HG03575 (cell line): ENCODE measurements around the gene ZFYVE19.

Experiments
- ATAC-seq: cut with Tn5 transposase; IDR thresholded peaks from one replicate; pipeline ENCODE4 v1.9.1; 2021; ENCODE audit not compliant: unreplicated experiment, insufficient number of reproducible peaks, low FRiP score; ENCODE audit errors: extremely low read depth

Gene ZFYVE19

DNA sequence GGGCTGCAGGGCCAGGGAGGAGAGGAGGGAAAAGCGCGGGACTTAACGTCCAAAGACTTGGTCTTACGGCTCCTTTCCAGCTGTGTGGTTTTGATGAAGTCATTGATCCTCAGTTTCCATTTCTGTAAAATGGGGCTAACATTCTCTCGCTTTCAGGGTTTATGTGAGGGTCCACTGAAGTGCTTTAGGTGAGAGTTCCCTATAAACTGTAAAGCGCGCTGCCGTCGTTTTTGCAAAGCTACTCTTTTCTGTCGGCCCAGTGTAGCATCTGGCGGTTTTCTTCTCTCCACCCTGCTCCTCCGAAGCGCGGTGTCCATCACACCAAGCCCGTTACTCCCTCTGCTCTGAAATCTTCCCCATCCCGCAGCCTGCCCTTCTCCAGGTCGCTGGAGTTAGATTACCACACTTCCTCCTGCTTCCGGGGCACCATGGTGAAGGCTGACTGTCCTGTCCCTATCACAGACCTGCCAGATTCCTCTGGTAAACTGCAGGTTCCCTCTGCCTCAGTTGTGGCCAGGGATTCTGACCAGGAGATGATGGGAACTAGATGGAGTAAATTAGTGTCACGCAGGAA, 1.1 kb downstream of the ZFYVE19 start:
- ATAC-seq: no peak

DNA sequence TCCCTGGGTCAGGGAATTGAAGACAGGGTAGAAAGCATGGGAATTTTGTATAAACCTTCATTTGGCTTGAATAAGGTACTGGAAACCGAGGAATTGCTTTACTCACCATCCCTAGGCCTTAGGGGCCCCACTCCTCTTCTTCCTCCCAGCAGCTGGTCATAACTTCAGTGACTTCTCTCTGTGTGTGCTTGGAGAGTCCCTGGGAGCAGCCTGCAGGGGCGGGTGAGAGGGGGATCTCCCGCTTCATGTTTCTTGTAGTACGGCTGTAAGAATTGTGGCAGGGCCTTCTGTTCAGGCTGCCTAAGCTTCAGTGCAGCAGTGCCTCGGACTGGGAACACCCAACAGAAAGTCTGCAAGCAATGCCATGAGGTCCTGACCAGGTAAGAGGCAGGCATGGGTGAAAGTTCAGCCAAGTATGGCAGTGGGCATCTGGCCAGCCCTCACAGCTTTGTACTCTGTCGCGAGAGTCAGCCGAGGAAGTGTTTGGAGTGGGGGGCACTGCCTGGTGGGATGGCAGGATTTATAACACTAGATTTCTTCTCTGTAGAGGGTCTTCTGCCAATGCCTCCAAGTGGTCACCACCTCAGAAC, 2.1 kb downstream of the ZFYVE19 start:
- ATAC-seq: no peak

DNA sequence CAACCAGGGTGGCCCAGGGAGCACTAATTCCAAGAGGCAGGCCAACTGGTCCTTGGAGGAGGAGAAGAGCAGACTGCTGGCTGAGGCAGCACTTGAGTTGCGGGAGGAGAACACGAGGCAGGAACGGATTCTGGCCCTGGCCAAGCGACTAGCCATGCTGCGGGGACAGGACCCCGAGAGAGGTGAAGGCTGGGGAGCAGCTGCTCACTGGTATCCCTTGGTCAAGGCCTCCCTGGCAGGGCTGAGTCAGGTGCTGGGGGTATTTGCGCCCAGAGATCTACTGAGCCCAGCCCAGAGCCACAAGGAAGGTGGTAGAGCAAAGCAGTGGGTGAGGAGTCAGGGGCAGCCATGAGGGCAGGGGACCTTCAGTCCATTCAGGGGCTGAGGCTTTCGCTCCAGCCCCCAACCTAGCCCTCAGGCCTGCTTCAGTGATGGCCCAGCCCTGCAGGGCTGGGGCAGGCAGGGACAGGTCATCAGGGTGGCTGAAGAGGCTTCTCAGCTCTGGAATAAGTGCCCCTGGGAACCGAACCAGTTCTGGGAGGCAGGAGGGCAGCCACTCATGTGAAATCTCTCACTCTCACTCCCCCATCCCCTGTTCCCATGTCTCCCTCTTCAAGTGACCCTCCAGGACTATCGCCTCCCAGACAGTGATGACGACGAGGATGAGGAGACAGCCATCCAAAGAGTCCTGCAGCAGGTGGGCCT, 6.0 kb downstream of the ZFYVE19 start:
- no peak for ATAC-seq

DNA sequence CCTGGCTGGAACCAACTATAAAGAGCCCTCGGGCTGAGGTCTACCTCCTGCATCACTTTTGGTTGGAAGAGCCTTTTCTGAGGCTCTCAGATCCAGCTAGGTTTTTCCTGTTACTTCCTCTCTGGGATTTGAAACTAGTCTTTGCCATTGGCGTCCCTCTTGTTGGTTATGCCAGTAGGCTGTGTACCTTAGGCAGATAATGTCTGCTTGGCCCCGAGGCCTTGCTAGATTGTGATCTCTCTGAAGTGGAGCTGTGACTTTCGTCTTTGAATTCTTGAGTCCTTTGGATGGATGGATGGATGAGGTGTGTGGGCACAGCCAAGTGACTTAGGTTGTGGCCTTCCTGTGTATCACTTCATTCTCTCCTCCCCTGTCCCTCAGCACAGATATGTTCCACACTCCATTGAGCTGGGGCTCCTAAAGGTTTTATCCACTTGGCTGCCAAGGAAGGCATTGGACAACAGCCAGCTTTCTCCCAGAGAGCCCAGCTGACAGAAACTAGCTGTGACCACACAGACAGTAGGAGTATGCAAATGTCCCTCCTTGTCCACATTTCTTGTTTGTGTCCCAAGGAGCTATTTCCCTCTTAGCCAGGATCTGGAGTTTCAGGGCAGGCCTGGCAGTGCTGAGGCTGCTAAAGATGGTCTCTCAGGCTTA, 8.3 kb downstream of the ZFYVE19 start:
- no peak for ATAC-seq

DNA sequence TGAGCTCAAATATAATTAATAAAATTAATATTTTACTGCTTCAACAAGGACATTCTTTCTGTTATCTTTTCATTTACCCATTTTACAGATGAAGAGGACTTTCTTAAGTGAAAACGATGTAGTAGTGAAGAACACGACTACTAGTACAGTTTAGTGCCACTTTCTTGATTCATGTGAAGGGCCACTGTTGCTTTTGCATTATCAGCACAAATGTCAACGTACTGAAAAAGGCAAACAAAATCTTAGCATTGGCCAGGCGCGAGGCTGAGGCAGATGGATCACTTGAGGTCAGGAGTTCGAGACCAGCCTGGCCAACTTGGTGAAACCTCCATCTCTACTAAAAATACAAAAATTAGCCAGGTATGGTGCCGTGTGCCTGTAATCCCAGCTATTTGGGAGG, 12.2 kb downstream of the ZFYVE19 start:
- ATAC-seq: no peak

DNA sequence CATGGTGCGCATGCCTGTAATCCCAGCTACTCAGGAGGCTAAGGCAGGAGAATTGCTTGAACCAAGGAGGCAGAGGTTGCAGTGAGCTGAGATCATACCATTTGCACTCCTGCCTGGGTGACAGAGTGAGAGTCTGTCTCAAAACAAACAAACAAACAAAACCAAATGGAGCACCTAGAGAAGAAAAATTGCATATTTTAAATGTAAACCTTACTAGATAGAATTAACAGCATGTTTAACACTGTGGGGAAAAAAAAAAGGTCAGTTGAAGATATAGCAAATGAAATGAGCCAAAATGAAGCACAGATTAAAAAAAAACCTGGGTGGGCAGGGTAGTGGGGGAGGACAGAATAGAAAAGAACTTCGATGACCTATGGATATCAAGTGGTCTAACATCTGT, 14.3 kb downstream of the ZFYVE19 start:
- ATAC-seq: no peak

DNA sequence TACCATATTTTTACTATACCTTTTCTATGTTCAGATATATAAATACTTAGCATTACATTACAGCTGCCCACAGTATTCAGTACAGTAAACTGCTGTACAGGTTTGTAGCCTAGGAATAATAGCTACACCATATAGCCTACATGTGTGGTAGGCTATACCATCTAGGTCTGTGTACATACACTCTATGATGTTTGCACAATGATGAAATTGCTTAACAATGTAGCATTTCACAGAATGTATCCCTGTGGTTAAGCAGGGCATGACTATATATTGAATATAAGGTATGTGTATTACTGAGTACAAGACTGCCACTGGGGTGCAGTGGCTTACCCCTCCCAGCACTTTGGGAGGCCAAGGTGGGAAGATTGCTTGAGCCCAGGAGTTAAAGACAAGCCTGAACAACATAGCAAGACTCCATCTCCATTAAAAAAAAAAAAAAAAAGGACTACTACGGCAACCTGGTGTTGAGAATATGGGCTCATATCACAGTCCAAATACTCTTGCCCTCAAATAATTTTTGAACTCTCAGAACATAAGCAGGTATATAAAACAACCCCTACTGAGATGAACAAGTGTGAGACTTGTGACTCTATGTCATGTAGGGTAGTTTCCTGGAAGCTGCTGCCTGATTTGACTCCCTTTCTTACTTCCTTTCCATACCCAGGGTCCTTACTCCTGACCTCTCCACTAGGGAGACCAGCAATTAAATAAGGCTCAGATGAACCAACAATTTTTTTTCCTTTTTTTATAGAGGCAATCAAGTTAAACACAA, 16.9 kb downstream of the ZFYVE19 start:
- no peak for ATAC-seq

DNA sequence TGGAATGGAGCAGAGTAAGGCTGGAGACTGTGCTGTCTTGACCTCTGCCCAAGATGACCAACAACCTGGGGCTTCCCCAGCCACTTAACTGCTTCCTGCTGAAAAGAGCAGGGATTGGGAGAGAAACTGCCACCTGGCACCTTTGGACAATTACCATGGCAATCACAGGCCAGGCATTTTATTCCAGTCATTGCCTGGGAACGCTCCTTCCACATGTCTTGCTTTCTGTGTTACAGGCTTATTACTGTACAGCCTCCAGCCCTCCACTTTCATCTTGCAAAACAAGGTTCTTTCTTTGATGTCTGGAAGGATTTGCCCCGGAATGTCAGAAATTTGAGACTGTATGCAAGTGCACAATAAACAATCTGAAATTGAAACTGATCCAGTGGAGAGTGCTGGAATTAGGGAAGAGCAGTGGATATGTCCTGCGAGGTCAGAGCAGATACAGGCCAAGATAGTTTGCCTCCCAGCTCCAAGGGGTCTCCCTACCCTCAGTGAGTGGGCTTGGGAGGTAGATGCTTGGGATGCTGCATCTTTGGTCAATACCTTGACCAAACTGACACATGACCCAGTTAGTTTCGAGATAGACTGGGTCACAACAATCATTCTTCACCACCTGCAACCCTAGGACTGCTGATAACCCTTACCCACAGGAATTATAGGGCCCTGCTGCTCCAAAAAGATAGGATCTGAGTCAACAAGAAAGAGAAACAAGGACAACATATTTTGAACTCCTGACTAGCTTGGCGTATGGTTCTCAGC, 19.0 kb downstream of the ZFYVE19 start:
- no peak for ATAC-seq

DNA sequence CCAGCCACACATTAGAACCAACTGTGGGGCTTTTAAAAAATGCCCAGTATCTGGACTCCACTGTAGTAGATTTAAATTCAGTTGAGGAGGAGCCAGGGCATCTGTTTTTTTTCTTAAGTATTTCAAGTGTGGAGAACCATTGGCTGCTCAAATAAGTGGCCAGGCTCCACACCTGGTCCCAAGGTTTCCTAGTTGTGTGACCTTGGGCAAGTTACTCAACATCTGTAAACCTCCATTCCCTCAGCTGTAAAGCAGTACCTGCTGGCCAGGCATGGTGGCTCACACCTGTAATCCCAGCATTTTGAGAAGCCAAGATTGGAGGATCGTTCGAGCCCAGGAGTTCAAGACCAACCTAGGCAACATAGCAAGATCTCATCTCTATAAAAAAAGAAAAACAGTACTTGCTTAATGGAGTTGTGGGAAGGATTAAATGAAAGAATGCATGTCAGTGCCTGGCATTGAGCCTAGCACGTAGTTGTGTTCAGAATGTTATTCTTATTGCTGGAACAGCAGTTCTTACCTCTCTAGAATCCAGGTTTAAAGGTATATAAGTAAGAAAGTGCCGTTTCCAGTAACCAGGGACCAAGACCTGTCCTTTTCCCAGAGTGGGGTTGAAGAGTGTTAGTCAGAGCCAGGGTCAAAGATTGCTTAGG, 19.7 kb downstream of the ZFYVE19 start:
- no peak for ATAC-seq

DNA sequence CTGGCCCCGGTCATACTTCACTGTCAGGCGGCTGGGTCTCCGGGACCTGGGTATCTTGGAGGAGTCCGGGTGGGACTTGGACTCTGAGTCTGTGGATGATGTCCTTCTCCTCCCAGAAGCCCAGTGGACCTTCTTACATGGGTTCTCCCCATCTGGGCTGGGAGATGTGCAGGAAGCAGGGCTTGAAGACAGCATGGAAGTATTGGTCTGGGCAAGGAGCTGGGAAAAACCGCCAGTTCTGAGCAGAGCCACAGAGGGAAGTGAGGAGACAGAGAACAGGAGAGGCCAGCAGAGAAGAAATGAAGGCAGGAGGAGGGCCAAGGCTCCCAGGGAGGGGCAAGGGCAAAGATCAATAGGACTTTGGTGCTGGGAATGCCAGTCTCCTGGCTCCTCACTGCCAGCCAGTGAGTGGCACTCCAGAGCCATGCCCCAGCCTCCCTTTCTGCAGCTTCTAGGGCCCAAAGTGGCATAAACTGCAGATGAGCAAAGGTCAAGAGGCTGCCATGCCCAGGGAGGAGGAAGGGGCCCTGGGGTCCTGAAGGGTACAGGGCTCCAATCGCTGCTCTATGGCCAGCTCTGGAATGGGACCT, 21.7 kb downstream of the ZFYVE19 start, which contains the start of gene PPP1R14D:
TSS of gene PPP1R14D (minus strand) at position 262 of the 590 bp plus-strand sequence. CDS start at position 195, 67 bp downstream.
- ATAC-seq: no peak

DNA sequence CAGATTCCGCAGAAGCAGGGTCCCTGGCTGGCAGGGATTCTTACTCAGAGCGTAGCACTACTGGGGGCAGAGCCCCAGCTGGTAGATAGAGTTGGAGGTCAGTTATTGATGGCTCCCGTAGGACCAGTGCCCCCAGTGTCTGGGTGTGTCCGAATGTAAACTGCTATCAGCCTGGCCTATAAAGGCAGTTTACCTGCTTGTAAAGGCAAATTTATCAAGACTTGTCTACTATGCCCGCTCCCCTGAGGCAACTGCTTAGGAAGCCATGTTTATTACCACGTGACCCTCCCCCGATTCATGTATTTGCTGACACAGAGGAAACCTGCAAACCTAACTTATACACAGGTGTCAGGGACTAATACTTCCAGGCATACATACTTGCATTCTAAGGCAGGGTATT, 22.2 kb downstream of the ZFYVE19 start:
- no peak for ATAC-seq

DNA sequence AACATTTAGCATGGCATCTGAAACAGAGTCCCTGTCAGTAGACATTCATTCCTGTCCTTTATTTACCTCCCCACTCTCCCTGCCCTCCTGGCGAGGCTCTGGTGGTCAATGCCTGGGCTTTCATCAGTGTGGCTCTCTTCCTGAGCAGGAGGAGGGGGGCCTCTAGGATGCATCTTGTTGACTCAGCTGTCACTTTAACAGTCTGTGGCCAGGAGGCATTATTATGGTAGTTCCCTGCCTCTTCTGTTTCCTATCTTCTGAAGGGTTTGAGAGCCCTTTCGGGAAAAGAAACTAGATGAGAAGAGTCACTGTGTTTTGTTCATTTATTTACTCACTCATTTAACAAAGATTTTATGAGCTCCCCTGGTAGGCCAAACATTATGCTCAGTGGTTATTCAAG, 24.0 kb downstream of the ZFYVE19 start:
- no peak for ATAC-seq

DNA sequence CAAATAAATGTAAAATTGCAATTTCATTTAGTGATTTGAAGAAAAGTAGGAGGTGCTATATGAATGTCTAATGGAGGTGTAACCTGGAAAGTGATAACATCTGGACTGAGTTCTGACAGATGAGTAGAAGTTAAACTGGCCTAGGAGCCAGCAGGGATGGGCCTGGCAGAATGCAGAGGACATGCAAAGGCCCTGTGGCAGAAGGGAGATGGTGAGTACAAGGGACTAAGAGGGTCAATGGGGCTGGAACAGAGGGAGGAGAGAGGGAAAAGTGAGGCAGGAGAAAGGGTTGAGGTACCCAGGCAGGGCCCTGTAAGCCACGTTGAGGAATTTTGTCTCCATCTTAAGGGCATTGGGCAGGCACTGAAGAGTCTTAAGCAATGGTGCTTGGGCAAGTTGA, 25.0 kb downstream of the ZFYVE19 start:
- ATAC-seq: no peak

DNA sequence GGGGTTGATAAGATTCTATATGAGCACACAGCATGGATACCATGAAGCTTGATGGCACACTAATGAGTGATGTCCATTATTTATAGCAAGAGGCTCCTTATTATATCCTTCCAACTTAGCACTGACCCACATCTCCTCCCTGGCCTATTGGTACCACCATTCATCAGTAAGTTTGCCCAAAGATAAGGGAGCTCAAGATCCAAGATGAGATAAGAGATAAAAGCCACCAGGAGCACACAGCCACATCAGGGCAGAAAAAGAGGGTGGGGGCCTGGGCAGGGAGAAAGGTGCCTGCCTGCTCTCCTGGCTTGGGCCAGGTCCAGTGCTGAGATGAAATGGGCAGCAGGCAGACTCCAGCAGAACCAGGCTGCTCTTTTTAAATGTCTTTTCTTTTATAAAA, 26.0 kb downstream of the ZFYVE19 start:
- ATAC-seq: no peak

DNA sequence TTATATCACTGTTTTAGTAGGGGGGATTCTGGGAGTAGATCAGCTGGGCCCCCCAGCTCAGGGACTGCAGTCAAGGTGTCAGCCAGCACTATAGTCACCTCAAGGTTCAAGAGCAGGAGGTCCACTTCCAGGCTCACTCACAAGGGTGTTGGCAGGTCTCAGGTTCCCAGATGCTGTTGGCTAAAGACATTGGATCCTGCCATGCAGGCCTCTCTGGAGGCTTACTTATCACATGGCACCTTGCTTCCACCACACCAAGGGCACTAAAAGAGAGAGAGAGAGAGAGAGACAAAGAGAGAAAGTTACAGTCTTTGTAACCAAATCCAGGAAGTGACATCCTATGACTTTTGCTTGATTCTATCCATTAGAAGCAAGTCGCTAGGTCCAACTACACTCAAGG, 29.1 kb downstream of the ZFYVE19 start:
- ATAC-seq: no peak

DNA sequence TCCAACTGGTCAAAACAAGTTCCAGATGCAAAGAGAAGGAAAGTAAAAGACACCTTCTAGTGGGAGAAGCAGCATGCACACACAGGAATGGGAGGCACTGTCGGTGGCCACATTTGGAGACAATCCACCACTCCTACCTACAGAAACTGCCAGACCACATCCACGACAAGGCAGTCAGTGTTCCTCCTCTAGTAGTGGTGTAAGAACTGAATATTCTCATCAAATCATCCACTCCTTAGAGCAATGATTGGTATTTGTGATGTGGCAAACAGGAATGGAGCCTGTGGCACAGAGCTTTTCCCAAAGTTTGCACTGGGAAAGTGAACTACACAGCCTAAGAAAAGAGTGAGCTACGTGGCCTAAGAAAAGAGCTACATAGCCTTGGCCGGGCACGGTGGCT, 31.9 kb downstream of the ZFYVE19 start:
- ATAC-seq: no peak

DNA sequence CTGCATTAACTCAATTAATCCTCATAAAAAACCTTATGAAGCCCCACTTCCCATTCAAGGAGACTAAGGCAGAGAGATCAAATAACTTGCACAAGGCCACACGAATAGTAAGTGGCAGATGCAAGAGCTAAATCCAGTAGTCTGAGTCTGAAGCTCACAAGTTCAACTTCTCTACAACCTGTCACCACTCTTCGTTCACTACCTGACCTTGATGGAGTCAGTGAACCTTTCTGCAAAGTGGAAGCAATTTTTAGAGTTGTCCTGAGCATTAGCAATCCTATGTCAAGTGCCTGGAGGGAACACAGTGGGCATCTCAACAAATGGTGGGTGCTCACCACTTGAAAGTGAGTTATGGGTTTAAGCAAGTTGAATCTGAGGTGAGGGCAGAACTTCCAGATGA, 34.9 kb downstream of the ZFYVE19 start:
- no peak for ATAC-seq
